ENCODE data around the gene CDH12.
"Not testable (repeated sequence)": the region's sequence is repeated elsewhere in the genome, so short reads cannot be mapped to it uniquely, and the experiment has no call there.

CDH12 gene

DNA sequence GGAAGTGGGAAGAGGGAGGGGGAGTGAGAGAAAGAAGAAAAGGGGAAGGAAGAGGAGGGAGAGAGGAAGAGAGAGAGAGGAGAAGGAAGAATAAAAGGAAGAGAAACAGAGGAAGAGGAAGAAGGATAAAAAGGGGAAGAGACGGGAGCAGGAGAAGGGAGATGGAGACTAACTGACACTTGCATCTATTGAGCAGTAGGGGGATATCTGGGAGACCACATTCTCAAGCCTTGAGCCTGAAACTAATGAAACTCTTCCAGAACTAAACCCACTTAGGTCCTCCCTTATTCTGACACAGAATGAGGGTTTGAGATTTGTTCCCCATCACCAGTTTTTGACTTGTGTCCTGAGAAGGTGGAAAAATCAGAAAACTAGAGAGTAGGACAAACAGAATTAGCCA lies 533.3 kb downstream of the CDH12 start:
- in situ Hi-C loops (cut with MboI; ENCODE audit: low sequenced_read_pairs) = no loop called here

DNA sequence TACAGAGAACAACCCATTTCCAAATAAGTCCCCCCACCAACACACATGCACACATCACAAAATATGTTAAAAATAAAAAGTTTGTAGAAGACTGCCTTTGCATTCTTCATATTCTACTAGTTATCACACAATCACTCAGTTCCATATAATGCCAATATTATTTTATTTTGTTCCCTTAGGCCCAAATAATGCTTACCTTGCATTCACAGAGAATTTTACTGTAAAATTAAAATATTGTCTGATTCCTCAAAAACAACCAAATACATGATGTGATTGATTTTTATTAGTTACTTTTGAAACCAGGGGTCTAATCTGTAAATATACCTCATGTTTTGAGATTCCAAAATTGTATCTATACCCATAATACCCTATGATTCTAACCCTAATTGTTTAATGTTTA lies 536.9 kb downstream of the CDH12 start:
- in situ Hi-C loops (cut with MboI; ENCODE audit: low sequenced_read_pairs) = no loop called here

GRCh38 chr5:22315052-22315451 lies 538.1 kb downstream of the CDH12 start:
- in situ Hi-C loops (cut with MboI; ENCODE audit: low sequenced_read_pairs) = not testable (repeated sequence)

- in situ Hi-C loops (cut with MboI; ENCODE audit: low sequenced_read_pairs) = no loop called here
Observed at GRCh38 chr5:22314548-22314947, 538.6 kb downstream of the CDH12 start.

DNA sequence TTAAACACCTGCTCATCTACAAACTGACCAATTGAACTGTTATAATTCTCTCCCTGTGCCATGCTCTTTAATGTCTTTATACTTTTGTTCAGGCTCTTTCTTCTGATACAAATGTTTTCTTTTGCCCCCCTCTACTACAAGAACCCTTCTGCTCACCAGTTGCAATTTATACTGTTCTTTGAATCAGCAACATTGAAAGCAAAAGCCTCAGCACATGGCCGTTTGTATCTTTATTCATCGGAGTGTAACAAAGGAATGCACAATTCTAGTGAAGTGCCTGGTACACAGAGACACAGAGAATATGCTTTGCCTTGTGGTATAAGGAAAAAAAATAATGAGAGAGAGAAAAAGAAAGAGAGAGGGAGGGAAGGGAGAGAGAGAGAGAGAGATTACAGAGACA lies 547.1 kb downstream of the CDH12 start:
- in situ Hi-C loops (cut with MboI; ENCODE audit: low sequenced_read_pairs) = no loop called here

DNA sequence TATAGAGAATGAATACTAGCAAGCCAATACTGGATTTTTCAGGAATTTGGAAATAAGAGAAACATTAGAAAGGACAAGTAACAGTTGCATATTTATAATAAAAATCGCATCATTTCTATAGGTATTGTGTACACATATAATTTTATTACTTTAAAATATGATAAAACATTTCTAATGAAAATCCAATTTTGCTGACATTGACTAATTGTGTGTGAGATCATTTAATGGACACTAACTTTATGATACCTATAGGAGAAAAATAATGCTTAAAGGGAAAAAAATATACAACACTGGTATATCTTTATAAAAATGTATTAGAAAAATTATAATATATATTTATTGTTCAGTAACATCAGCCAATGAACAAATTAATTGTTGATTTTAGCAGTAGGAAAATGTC lies 557.3 kb downstream of the CDH12 start:
- in situ Hi-C loops (cut with MboI; ENCODE audit: low sequenced_read_pairs) = no loop called here

DNA sequence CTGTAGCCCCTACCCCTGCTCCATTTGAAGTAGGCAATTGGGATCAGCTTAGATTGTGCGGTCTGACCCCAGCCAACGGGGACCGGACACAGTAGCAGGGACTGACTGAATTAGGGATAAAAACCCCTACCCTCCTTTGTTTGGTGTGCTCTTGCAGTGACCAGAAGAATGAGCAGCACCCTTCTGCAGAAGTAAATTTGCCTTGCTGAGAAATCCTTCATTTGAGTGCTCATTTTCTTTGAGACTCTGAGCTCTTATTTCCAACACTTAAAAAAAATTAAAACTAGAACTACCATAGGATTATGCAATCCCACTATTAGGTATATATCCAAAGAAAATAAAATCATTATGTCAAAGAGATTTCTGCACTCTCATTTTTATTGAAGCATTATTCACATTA lies 560.0 kb downstream of the CDH12 start:
- in situ Hi-C loops (cut with MboI; ENCODE audit: low sequenced_read_pairs) = no loop called here

DNA sequence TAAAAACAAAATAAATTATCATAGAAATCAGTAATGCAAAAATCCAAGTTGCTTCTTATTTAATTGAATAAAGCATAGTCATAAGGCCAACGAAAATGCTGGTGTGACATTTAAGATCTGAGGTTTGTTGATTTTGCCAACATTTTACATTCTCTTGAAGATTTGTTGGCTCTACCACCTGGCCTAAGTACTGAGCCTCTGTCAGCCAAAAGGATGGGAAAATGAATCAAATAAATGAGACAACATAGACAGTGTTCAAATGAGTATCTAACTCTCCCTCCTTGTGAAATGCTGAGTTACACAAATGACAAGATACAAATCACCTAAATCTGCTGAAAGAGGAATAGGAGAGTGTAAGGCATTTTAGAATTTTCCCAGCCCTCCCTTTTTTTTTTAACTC lies 575.0 kb downstream of the CDH12 start:
- in situ Hi-C loops (cut with MboI; ENCODE audit: low sequenced_read_pairs) = no loop called here

DNA sequence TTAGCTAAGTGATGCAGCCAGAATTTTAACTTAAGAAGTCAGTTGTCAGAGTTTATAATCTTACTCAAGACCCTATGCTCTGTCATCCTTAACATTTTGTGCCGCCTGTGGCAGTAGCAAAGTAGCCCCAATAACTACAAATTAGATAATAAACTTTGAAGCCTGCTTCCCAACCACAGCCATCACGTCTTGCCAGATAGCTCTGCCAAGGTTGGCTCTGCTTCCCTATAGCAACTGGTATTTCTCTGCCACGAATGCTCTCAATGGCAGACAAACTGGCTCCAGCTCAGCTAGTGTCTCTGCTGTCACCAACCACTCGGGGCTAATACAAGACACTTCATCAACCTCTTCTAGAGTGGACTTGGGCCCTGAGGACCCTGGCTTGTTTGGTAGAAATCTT lies 576.1 kb downstream of the CDH12 start:
- in situ Hi-C loops (cut with MboI; ENCODE audit: low sequenced_read_pairs) = no loop called here

DNA sequence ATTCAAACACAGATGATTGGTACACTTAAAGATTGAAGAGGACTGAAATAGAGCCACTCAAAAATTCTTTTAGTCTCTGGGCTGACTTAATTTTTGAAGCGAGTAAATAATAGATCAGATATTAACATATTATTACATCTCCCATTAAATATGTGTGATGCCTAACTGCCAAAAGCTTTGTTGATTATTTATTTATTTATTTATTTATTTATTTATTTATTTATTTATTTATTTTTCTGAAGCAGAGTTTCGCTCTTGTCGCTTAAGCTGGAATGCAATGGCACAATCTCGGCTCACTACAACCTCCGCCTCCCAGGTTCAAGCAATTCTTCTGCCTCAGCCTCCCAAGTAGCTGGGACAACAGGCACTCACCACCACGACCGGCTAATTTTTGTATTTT lies 587.3 kb downstream of the CDH12 start:
- in situ Hi-C loops (cut with MboI; ENCODE audit: low sequenced_read_pairs) = not testable (repeated sequence)

DNA sequence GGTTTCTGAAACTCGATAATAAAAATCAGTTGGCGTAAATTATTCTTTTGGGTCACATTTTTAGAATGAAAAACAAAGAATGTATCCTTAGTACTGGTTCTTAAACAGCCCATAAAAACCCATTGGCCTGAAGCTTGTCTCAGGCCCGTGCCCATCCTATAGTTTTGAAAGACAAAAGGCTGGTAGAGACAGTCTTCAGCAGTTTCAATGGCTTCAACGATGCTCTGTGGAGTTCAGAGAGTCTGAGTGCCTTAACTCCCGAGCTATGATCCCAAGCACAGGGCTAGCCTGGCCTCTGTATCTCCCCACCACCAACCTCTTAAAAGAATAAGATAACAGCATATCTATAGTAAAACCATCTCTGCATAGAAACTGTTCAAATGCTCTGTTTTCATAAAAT lies 595.0 kb downstream of the CDH12 start:
- in situ Hi-C loops (cut with MboI; ENCODE audit: low sequenced_read_pairs) = no loop called here

GRCh38 chr5:22250528-22250927 lies 602.6 kb downstream of the CDH12 start:
- in situ Hi-C loops (cut with MboI; ENCODE audit: low sequenced_read_pairs) = no loop called here

DNA sequence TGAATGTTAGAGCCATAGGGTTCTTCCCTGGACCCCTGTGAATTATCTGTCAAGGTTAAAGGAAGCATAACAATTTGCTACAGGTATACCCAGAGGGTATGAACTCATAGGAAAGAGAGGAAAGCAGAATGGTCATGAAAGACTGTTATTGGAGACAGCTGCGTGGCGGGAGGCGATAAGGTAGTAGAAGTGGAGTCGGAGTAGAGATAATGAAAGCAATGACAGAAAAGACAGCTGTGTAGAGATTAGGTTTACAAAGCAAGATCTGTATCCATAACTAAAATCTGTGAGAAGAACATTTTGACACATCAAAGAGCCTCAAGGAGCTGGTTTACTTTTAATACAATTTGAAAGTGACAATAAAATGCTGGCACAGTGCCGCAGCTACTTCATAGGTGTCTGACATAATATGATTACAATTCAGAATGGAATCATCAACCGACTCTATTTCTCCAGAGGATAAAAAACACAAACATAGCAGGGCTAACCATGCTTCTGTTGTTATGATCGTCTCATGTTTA lies 603.9 kb downstream of the CDH12 start:
- in situ Hi-C loops (cut with MboI; ENCODE audit: low sequenced_read_pairs) = no loop called here

- in situ Hi-C loops (cut with MboI; ENCODE audit: low sequenced_read_pairs) = no loop called here
Observed at GRCh38 chr5:22245770-22246169, 607.4 kb downstream of the CDH12 start.

DNA sequence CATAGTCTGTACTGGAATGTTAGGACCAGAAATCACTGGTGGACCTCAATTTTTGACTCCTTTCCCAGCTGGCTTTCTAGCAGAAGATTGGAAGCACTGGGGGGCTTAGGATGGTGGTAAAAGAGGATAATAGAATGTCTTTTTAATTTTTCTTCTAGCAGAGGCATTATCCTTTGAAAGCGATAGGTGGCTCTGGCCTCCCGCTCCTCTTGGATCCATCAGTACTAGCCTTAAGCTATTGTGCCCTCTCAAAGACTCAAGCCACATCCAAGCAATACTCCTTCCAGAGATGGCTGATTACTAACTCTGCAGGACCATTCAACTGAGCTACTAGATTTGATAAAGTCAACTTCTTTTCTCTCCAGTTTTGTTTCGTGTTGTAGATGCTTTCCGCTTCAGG lies 610.6 kb downstream of the CDH12 start:
- in situ Hi-C loops (cut with MboI; ENCODE audit: low sequenced_read_pairs) = no loop called here

GRCh38 chr5:22238047-22238446 lies 615.1 kb downstream of the CDH12 start:
- in situ Hi-C loops (cut with MboI; ENCODE audit: low sequenced_read_pairs) = no loop called here

GRCh38 chr5:22226423-22226822 lies 626.7 kb downstream of the CDH12 start:
- in situ Hi-C loops (cut with MboI; ENCODE audit: low sequenced_read_pairs) = no loop called here

DNA sequence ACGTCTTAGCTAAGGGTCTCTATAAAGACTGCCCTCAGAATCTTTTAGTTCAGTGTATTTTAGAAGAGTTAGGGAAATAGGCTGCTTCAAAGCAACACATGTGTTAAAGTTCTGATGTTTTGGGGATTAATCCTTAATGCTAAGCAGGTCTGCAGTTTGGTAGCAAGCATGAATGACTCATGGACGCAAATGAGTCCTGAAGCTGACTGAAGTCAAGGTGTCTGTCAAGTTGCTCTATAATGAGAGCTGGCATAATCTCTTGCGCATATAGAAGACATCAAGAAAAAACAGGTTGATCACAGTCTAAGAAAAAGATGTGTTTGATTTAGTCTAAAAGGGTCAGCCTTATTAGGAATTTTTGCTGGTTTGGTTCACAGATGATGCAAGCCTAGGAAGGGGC lies 630.1 kb downstream of the CDH12 start:
- in situ Hi-C loops (cut with MboI; ENCODE audit: low sequenced_read_pairs) = no loop called here

DNA sequence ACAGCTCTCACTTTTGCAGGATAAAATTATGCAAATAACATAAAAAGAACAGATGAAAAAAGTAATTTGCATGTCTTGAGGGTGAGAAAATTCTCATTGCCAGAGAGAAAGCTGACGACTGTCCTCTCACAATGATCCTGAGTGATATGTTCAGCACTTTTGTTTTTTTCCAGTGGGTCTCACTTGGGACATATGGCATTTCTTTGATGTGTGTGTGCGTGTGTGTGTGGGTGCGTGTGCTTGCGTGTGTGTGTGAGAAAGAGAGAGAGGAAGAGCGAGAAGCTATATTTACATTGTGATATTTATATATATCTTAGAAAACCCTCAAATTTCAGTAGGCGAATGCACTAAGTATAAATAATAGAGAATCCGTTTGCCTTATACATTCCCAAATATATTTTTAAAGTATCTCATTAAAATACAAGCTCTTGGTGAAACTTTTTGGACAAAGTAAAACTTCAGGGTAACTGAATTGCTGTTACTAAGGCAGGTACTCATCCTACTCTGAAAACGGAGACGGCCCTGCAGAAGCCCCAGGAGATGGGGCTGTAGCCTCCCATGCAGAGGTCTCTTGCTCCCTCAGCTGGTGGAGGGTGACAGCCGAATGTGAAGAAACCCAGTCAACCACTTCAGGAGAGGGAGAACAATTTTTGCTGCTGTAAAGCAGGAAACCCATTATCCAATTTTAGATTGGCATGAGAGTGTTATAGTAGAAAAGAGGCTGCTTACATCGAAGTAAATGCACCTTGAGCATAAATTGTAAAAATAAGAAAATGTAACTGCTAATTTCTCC lies 639.2 kb downstream of the CDH12 start:
- in situ Hi-C loops (cut with MboI; ENCODE audit: low sequenced_read_pairs) = not testable (repeated sequence)

GRCh38 chr5:22212254-22212991 lies 640.7 kb downstream of the CDH12 start:
- in situ Hi-C loops (cut with MboI; ENCODE audit: low sequenced_read_pairs) = not testable (repeated sequence)

DNA sequence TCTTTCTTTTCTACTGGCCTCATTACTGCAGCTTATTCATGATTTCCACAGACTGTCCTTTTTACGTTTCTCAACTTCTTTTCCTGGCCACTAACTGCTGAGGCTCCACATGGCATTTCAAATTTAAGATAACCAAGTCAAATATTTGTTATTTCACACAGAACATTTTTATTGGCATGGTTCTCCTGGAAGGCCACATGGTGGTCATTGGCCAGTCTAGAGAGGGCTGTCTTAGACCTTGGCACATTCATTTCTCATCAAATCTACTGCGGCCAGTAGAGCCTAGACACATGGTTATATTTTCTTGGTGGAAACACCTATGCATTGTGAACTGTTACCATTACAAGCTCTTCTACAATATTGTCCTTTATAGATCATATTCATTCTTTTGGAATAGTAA lies 644.7 kb downstream of the CDH12 start:
- in situ Hi-C loops (cut with MboI; ENCODE audit: low sequenced_read_pairs) = not testable (repeated sequence)

- in situ Hi-C loops (cut with MboI; ENCODE audit: low sequenced_read_pairs) = not testable (repeated sequence)
Observed at GRCh38 chr5:22188651-22189050, 664.5 kb downstream of the CDH12 start.

Measured in HL-60/S4 treated with retinoic acid at 250 ng/mL for 4 days and 3 days (cell line).